ENCODE measurements around the gene PHOSPHO2. TPM values are rescaled to one million over a fixed set of nuclear protein-coding genes. Genes with fewer than 3 reads are reported as not detected.
A peak's percentile ranks its signal among the peaks of the same experiment; 100 is the strongest.

PHOSPHO2 gene
- total and polyA plus RNA-seq, 8 donors: 1.3 to 22.0 (median 3.9) TPM

DNA sequence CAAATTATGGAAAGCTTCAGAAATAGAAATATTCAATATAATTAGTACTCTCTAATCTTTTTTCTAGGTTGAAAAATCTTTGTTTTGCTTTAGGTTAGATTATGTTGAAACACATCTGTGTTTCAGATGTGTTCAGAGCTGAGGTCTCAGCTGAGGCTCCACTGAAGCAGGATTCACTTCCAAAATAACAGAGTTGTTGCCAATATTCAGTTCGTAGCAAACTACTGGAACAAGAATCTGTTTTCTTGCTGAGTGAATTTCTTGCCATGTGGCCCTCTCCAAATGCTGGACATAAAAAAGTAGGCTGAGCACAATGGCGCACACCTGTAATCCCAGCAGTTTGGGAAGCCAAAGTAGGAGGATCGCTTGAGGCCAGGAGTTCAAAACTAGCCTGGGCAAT, 8.7 kb downstream of the PHOSPHO2 start:
- H3K27ac ChIP-seq: no peak overlapping the region
- intact Hi-C loops (cut with DNase I; ENCODE audit: low total_unique reads): no loop called here

GRCh38 chr2:169704160-169704708, 10.0 kb downstream of the PHOSPHO2 start:
- peak overlapping the region in 1 of 5 donors; percentile 3 for H3K27ac ChIP-seq
- peaks cover 0 to 17% (median 6%) of the 10 kb centered on the region in 4 donors for H3K36me3 ChIP-seq
- intact Hi-C loops (cut with DNase I; ENCODE audit: low total_unique reads): no loop called here
- peaks cover 0 to 11% (median 0%) of the 10 kb centered on the region in 4 donors for H3K4me1 ChIP-seq
- no peak for DNase-seq
- H3K27me3 ChIP-seq: no peaks in the 10 kb centered on the region
- TF ChIP-seq EP300 (IDR thresholded peaks at IDR 0.05) (no peak), POLR2A (IDR thresholded peaks at IDR 0.05) (no peak), POLR2AphosphoS5 (IDR thresholded peaks at IDR 0.05) (no peak)
- TF ChIP-seq, protein P1, sequence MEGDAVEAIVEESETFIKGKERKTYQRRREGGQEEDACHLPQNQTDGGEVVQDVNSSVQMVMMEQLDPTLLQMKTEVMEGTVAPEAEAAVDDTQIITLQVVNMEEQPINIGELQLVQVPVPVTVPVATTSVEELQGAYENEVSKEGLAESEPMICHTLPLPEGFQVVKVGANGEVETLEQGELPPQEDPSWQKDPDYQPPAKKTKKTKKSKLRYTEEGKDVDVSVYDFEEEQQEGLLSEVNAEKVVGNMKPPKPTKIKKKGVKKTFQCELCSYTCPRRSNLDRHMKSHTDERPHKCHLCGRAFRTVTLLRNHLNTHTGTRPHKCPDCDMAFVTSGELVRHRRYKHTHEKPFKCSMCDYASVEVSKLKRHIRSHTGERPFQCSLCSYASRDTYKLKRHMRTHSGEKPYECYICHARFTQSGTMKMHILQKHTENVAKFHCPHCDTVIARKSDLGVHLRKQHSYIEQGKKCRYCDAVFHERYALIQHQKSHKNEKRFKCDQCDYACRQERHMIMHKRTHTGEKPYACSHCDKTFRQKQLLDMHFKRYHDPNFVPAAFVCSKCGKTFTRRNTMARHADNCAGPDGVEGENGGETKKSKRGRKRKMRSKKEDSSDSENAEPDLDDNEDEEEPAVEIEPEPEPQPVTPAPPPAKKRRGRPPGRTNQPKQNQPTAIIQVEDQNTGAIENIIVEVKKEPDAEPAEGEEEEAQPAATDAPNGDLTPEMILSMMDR (IDR thresholded peaks at IDR 0.05): no peak
- H3K9me3 ChIP-seq: no peaks in the 10 kb centered on the region
- 79 to 100% (median 87%) methylated on average over 1 of the region's 1 CpG for WGBS, 5 donors
- no peak overlapping the region for H3K4me3 ChIP-seq

More for the DNA sequence above, 8.7 kb downstream of the PHOSPHO2 start:
- Histone ChIP-seq H3K27me3 (no peaks in the 10 kb centered on the region), H3K36me3 (peaks cover 0 to 22% (median 12%) of the 10 kb centered on the region in 4 donors), H3K4me3 (no peak overlapping the region), H3K4me1 (peaks cover 0 to 11% (median 0%) of the 10 kb centered on the region in 4 donors), H3K9me3 (no peaks in the 10 kb centered on the region)
- WGBS, 5 donors: 58 to 92% (median 74%) methylated on average over 3 of the region's 3 CpGs
- no peak for DNase-seq
- no peak for TF ChIP-seq EP300 (IDR thresholded peaks at IDR 0.05)
- TF ChIP-seq POLR2AphosphoS5 (IDR thresholded peaks at IDR 0.05): no peak
- TF ChIP-seq, protein P1 (IDR thresholded peaks at IDR 0.05): no peak
- TF ChIP-seq POLR2A (IDR thresholded peaks at IDR 0.05): no peak

GRCh38 chr2:169705927-169706326, 11.7 kb downstream of the PHOSPHO2 start:
- TF ChIP-seq POLR2AphosphoS5 (IDR thresholded peaks at IDR 0.05) (no peak), POLR2A (IDR thresholded peaks at IDR 0.05) (no peak), EP300 (IDR thresholded peaks at IDR 0.05) (no peak)
- TF ChIP-seq, protein P1 (IDR thresholded peaks at IDR 0.05): no peak
- Histone ChIP-seq H3K27ac (no peak overlapping the region), H3K9me3 (no peaks in the 10 kb centered on the region), H3K36me3 (peaks cover 0 to 14% (median 3%) of the 10 kb centered on the region in 4 donors), H3K4me3 (no peak overlapping the region), H3K27me3 (no peaks in the 10 kb centered on the region), H3K4me1 (peaks cover 0 to 16% (median 3%) of the 10 kb centered on the region in 4 donors)
- whole genome bisulfite sequencing, 5 donors: 46 to 75% (median 63%) methylated on average over 2 of the region's 2 CpGs
- intact Hi-C loops (cut with DNase I; ENCODE audit: low total_unique reads): no loop called here
- DNase-seq: no peak

DNA sequence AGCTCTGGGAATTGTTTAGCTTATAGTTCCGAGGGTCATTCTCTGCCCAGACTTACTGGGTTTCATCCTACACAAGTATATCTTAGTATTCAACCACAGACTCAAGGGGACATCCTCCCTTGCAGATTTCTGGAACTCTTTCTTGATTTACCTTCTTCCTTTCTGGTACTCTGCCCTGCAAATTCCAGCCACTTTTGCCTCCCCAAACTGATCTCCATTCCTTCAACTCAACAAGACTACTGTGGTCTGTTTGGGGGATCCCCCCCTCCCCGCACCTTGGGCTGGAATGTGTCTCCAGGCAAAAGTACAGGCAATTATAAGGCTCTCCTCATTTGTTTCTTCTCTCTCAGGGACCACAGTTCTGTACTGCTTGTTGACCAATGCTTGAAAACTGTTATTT, 13.4 kb downstream of the PHOSPHO2 start:
- no peaks in the 10 kb centered on the region for H3K36me3 ChIP-seq
- WGBS, 5 donors: 54 to 95% (median 63%) methylated on average over 2 of the region's 2 CpGs
- no peaks in the 10 kb centered on the region for H3K9me3 ChIP-seq
- DNase-seq: no peak
- intact Hi-C loops (cut with DNase I; ENCODE audit: low total_unique reads): no loop called here
- H3K27me3 ChIP-seq: no peaks in the 10 kb centered on the region
- no peak overlapping the region for H3K4me3 ChIP-seq
- TF ChIP-seq, protein P1 (IDR thresholded peaks at IDR 0.05): no peak
- TF ChIP-seq POLR2A (IDR thresholded peaks at IDR 0.05): no peak
- no peak for TF ChIP-seq EP300 (IDR thresholded peaks at IDR 0.05)
- TF ChIP-seq POLR2AphosphoS5 (IDR thresholded peaks at IDR 0.05): no peak
- H3K4me1 ChIP-seq: peaks cover 0 to 16% (median 3%) of the 10 kb centered on the region in 4 donors
- no peak overlapping the region for H3K27ac ChIP-seq

All from stomach (tissue), 9 donors.